ENCODE results near the gene MAP3K2.

The MAP3K2 gene

DNA sequence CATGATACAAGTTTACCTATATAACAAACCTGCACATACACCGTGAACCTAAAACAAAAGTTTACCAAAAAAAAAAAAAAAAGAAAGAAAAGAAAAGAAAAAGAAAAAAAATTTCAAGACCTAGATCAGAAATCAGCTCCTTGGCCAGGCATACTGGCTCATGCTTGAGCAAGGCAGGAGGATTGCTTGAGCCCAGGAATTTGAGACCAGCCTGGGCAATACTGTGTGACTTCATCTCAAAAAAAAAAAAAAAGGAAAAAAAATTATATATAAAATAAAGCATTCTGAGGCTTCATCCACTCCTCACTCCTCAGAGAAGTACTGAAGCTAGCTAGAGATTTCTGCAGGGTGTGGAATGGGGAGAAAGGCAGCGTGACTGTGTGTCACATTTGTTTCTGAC, 18.7 kb upstream of the MAP3K2 start:
- no peak for DNase-seq (ENCODE audit: low spot score)

DNA sequence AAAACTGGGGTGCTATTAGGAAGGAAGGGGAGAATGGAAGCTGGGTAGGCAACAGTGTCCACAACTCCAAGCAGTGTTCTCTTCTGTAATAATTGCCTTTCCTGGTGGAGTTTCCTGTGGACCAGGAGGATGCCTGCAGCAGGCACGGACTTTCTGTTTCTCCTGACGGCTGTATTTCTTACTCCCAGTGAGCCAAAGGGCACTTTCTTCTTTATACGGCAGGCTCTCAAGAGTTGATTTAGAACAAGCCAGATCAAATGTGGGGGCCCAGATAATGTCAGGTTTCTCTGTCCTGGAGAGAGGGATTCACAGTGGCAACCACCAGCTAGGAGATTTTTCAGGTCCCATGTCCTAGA, 17.5 kb upstream of the MAP3K2 start:
- DNase-seq (ENCODE audit: low spot score), result no peak

- DNase-seq (ENCODE audit: low spot score), result no peak
These were observed 16.9 kb upstream of the MAP3K2 start for GRCh38 chr2:127404466-127405254.

DNA sequence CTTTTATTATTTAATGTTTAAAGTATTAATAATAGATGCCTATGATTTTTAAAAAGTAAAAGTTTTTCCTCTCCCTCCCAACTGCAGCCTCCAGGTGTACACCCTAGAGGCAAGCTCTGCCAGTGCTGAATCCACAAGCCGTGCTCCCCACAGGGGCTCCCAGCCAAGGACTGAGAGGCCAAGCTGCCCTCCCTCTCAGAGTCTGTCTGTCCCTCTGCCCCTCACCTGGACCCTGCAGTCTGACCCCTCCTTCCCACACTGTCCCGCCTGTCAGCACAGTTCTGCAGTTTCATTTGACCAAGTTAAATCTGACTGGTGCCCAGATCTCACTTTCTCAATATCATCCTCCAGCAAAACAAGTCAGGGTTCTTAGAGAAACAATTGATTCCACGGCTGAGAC, 15.7 kb upstream of the MAP3K2 start:
- no peak for DNase-seq (ENCODE audit: low spot score)

DNA sequence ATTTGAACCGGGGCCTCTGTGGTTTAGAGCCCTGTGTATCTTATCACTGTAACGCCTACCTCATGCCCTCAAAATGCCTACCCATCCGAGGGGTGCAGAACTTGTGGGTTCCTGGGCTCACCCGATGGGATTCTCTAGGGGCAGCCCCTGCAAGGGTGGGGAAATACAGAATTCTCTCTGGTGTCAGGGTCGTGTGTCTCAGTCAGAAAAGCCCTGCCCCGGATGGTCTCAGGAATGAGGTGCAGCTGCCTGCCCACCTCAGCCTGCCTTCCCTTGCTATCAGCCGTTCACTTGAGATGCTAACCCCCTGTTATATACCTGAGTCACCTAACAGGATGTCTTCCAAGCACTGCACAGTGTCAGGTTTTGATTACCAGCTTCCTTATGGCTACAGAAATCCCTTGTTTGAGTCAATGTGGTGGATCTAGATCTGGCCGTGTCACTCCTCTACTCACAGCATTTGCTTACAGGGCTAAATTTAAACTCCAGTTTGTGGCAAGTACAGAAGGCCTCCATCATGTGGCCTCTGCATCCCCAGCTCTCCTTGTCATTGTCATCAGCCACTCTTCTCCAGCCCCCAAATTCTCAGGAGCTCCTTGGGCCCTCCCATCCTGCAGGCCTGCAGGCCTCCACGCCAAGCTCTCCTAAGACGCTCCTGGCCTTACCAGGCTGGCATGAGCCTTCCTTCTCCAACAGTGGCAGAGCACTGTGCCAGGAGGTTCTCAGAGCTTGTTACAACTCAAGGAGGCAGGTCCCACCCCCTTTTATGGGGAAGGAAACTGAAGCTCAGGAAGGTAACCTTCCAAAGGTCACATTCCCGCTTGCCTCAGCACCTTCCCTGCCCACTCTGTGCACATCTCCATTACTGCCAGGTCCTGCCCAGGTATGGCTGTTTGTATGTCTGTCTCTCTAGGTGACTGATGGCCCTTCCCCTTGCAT, 14.3 kb upstream of the MAP3K2 start:
- no peak for DNase-seq (ENCODE audit: low spot score)

DNA sequence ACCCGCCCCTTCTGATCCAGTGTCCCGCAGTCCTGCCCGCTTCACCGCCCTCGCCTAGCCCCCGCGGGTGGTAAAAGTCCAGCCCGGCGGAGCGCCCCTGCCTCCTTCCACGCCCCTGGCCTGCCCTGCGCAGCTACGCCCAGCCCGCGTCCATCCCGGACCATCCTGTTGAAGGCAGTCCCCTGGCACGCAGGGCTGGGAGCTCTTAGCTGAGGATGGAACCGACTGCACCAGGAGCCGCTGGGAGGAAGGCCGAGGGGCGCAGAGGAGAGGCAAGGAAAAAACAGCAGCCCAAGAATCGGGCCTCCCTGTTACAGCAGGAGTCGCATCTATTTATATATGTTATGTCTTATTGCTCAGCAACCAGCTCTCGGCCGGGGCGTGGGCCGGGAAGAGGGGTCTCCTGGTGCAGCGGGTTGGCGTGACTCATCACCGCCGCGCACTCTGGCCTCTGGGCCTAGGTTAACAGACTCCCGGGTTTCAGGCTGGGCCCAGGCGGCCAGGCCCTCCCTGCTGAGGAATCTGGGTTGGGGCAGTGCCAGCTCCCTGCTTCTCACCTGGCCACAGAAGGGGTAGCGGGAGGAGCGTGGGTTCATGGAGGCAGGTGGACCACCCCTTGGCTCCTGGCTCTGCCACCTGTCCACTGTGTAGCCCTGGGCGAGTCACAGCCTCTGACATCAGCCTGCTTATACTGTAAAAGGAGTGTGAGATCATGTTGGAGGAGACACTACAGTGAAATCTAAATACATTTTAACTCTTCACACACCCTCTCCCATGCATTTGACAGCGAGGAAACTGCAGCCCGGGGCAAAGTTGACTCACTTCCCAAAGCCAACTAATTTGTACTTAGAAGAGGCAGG, 13.4 kb upstream of the MAP3K2 start:
- no peak for DNase-seq (ENCODE audit: low spot score)

GRCh38 chr2:127400533-127400896, 12.7 kb upstream of the MAP3K2 start:
- no peak for DNase-seq (ENCODE audit: low spot score)

DNA sequence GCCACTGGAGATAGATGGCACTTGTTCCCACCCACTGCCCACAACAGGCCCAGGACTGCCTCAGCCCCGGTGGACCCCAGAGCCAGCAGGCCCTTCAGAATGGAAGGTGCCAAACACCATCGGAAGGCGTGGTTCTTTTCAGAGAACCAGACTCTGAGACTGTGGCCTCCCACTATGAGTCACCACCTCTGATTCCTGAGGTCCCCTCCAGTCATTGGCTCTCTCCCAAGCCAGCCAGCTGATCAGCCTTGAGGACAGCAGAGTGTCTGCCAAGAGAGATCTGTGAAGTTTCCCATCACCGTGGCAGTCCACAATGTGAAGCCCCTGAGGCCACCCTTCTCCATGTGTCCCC, 10.4 kb upstream of the MAP3K2 start:
- peak; percentile 96 for DNase-seq (ENCODE audit: low spot score)

- peak; percentile 9 for DNase-seq (ENCODE audit: low spot score)
These were observed 9.9 kb upstream of the MAP3K2 start for GRCh38 chr2:127397568-127398238.

- DNase-seq (ENCODE audit: low spot score), result no peak
These were observed 6.7 kb upstream of the MAP3K2 start for GRCh38 chr2:127394492-127394891.

DNA sequence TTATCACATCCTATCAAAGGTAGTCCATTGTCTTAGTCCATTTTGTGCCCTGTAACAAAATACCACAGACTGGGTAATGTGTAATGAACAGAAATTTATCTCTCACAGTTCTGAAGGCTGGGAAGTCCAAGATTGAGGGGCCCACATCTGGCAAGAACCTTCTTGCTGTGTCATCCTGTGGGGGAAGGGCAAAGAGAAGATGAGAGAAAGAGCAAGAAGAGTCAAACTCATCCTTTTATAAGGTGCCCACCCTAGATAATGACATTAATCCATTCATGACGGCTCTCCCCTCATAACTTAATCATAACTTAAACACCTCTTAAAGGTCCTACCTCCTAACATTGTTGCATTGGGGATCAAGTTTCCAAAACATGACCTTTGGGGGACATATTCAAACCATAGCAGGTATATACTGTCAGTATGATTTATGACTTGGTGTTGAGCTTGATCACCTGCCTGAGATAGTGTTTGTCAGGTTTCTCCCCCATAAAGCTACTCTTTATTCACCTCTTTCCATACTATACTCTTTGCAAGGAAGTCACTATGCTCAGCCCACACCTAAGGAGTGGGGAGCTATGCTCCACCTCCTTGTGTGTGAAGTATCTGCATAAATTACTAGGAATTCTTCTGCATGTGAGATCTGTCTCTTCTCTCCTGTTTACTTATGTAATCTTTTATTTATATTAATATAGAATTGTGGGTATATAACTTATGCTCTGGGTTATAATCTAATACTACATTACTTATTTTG, 5.2 kb upstream of the MAP3K2 start:
- no peak for DNase-seq (ENCODE audit: low spot score)

- no peak for DNase-seq (ENCODE audit: low spot score)
These were observed 4.5 kb upstream of the MAP3K2 start for GRCh38 chr2:127392133-127392827.

DNA sequence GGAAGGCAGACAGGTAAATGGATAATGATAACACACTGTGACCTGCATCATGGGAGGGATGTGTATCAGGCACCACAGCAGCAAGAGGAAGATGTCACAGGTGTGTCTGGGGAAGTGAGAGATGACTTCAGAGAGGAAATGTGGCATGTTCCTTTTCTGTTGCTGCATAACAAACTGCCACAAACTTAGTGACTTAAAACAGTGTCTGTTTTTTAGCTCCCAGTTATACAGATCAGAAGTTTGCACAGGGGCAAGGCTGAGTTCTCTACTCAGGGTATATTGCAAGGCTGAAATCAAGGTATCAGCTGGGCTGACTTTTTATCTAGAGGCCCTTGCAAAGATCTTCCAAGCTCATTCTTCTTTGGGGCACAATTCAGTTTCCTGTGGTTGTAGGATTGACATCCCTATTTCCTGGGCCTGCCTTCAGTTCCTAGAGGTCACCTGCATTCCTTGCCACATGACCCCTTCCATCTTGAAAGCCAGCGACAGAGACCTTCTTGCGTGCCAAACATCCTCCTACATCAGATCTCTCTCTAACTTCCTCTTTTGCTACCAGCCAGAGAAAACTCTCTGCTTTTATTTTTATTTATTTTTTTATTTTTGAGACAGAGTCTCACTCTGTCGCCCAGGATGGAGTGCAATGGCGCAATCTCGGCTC, 2.1 kb upstream of the MAP3K2 start:
- DNase-seq (ENCODE audit: low spot score), result no peak

DNA sequence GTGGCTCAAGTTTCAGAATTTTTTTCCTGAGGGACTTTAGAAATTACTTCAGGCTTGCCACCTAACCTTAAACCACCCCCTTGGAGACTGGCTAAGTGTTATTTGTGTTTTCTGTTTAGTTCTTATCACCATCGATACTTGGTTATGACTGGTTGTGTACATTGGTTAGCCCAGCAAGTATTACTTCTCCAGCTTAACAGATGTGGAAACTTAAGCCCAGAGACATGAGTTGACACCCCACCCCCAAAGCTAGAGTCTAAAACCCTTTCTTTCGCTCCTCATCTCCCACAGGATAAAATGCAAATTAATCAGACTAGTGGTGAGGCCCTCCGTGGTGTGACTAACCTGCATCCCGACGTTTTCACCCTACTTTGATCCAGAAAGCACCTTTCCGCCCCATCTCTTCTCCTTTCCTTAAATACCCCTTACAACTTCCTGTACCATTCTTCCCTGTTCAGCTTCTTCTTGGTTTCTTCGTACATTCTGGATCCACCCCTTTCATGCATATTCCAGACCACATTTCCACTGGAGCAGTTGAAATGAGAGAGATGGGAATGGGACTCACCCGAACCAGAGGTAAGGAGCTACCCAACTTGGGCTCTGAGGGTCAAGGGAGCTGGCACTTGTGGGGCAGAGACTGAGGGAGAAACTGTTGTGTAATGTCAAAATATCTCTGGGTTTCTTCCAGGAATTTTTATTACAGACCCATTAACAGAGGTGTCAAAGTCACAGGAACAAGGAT, 819 bp upstream of the MAP3K2 start:
- no peak for DNase-seq (ENCODE audit: low spot score)

- peak; percentile 90 for DNase-seq (ENCODE audit: low spot score)
These were observed 766 bp downstream of the MAP3K2 start for GRCh38 chr2:127386764-127387654.

- DNase-seq (ENCODE audit: low spot score), result no peak
These were observed 1.5 kb downstream of the MAP3K2 start for GRCh38 chr2:127386246-127386645.

- no peak for DNase-seq (ENCODE audit: low spot score)
These were observed 3.2 kb downstream of the MAP3K2 start for GRCh38 chr2:127384529-127384928.

GRCh38 chr2:127382831-127383230, 4.9 kb downstream of the MAP3K2 start:
- no peak for DNase-seq (ENCODE audit: low spot score)
